HFFc6 (cell line): Measurements from ENCODE around the gene DNAH2. TPM values are rescaled to one million over a fixed set of nuclear protein-coding genes. Genes with fewer than 3 reads are reported as not detected.

Source experiments
- DNase-seq: peaks from one replicate; pipeline ENCODE4 v3.0.0-alpha.2; 2018
- H3K27ac Mint-ChIP-seq: 2 replicates; pipeline ENCODE4 v1.8.0; 2020; ENCODE audit warnings: mild to moderate bottlenecking, mixed read lengths
- H3K27me3 Mint-ChIP-seq: 2 replicates; pipeline ENCODE4 v1.8.0; 2021; ENCODE audit warnings: mild to moderate bottlenecking, moderate library complexity, mixed read lengths; ENCODE audit not compliant: insufficient read depth
- H3K36me3 Mint-ChIP-seq: 2 replicates; pipeline ENCODE4 v1.8.0; 2021; ENCODE audit warnings: low read depth, mixed read lengths
- H3K4me1 Mint-ChIP-seq: 2 replicates; pipeline ENCODE4 v1.8.0; 2020; ENCODE audit warnings: low read depth, mixed read lengths
- H3K4me3 Mint-ChIP-seq: 2 replicates; pipeline ENCODE4 v1.8.0; 2020; ENCODE audit warnings: mild to moderate bottlenecking, moderate library complexity, mixed read lengths
- H3K9me3 Mint-ChIP-seq: 2 replicates; pipeline ENCODE4 v1.8.0; 2020; ENCODE audit warnings: mild to moderate bottlenecking, mixed read lengths
- total RNA-seq, 6 experiments: library from RNA; stranded (reverse); fragmentation: NEBNext Ultra II Directional; extraction: Animal tissue kit (Norgen Biotek cat#: 25700); gene quantifications; 2 replicates in 1 of 6; 3 replicates in 5 of 6; pipeline ENCODE4 v1.2.3, GENCODE V29; 2021
- TF ChIP-seq, protein P1 (sequence below): fragments of 200-600 bp; sonication (generic); IDR thresholded peaks from 2 replicates; pipeline ENCODE4 v1.5.0; 2021; ENCODE audit warnings: antibody characterized with exemption, mild to moderate bottlenecking

The DNAH2 gene
- total RNA-seq, 6 experiments from 2014 or later = not detected

DNA sequence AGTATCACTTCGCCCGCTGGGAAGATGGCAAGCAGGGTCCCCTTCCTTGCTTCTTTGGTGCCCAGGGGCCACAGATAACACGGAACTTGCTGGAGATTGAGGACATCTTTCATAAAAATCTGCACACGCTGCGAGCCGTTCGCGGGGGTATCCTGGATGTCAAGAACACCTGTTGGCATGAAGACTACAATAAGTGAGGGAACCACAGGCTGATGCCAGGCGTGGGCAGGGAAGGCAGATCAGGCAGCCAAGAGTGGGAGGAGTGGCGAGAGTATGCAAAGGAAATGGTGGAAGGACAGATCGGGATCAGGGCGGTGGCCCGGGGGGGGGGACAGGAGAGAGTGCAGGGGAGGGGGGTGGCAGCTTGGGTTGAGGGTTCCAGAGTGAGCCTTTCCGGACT, 22.2 kb downstream of the DNAH2 start:
- Mint-ChIP-seq H3K4me3 (no peak overlapping the region), H3K36me3 (no peaks in the 10 kb centered on the region), H3K4me1 (peaks cover 7% of the 10 kb centered on the region), H3K27ac (no peak overlapping the region), H3K27me3 (peaks cover 39% of the 10 kb centered on the region), H3K9me3 (no peaks in the 10 kb centered on the region)
- TF ChIP-seq, protein P1, sequence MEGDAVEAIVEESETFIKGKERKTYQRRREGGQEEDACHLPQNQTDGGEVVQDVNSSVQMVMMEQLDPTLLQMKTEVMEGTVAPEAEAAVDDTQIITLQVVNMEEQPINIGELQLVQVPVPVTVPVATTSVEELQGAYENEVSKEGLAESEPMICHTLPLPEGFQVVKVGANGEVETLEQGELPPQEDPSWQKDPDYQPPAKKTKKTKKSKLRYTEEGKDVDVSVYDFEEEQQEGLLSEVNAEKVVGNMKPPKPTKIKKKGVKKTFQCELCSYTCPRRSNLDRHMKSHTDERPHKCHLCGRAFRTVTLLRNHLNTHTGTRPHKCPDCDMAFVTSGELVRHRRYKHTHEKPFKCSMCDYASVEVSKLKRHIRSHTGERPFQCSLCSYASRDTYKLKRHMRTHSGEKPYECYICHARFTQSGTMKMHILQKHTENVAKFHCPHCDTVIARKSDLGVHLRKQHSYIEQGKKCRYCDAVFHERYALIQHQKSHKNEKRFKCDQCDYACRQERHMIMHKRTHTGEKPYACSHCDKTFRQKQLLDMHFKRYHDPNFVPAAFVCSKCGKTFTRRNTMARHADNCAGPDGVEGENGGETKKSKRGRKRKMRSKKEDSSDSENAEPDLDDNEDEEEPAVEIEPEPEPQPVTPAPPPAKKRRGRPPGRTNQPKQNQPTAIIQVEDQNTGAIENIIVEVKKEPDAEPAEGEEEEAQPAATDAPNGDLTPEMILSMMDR = no peak
- no peak for DNase-seq

DNA sequence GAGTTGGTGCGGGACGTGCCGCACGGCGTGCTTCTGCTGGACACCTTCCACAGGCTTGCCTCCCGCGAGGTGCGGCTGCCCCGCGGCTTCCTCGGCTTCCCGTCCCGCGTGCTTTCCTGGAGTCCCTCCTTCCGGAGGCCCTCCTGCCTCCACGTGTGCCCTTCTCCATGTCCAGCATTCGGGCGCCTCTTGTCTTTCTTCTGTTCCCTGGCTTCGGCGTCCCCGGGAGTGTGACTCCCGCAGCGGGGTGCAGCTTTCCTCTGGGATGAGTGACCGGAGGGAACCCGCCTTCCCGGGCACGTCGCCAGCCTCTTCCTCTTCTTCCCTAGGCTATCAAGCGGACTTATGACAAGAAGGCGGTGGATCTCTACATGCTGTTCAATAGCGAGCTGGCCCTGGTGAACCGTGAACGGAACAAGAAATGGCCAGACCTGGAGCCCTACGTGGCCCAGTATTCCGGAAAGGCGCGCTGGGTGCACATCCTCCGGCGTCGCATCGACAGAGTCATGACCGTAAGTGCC, 23.0 kb downstream of the DNAH2 start:
- Mint-ChIP-seq H3K9me3 (no peaks in the 10 kb centered on the region), H3K4me1 (peaks cover 13% of the 10 kb centered on the region), H3K27ac (no peak overlapping the region), H3K27me3 (peaks cover 36% of the 10 kb centered on the region), H3K4me3 (no peak overlapping the region), H3K36me3 (no peaks in the 10 kb centered on the region)
- no peak for DNase-seq
- TF ChIP-seq, protein P1 = no peak

DNA sequence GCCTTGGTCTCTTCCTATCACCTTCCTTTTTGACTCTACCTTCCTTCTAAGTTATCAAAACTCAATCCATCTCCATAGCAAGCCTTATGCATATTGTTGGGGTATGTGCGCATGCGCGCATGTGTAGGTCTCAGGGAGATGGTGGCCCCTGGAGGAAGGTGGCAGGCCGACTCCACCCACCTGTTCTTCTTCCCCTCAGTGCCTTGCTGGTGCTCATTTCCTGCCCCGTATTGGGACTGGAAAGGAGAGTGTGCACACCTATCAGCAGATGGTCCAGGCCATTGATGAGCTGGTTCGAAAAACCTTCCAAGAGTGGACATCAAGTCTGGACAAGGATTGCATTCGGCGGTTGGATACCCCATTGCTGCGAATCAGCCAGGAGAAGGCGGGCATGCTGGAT, 25.2 kb downstream of the DNAH2 start:
- no peaks in the 10 kb centered on the region for H3K36me3 Mint-ChIP-seq

DNA sequence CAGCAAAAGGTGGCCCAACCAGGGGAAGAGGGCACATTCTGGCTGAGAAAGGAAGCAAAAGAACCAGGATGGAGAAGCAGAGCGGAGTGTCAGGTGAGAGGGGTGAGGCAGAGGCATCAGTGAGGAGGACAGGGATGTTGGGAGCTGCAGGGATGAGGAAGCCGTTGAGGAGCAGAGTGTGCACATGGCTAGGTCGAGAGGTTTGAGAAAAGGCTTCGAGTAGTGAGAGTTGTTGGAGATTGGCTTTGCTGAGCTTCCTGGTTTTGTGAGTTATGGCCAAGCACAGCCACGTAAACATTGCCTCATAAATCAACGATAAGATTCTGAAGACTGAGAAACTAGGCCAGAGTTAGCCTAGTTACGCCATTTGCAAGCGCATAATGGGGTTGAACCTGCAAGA, 26.9 kb downstream of the DNAH2 start:
- Mint-ChIP-seq H3K4me3 (no peak overlapping the region), H3K36me3 (no peaks in the 10 kb centered on the region; the same call in 1 of the 2 replicates), H3K9me3 (peaks cover 3% of the 10 kb centered on the region; the same call in 1 of the 2 replicates), H3K27ac (no peak overlapping the region), H3K27me3 (peaks cover 11% of the 10 kb centered on the region), H3K4me1 (peaks cover 45% of the 10 kb centered on the region)
- no peak for DNase-seq
- TF ChIP-seq, protein P1 = no peak

More for the DNA sequence above, 25.2 kb downstream of the DNAH2 start:
- H3K9me3 Mint-ChIP-seq = no peaks in the 10 kb centered on the region
- H3K4me1 Mint-ChIP-seq = peaks cover 33% of the 10 kb centered on the region
- no peak overlapping the region for H3K4me3 Mint-ChIP-seq
- H3K27me3 Mint-ChIP-seq = peaks cover 20% of the 10 kb centered on the region
- TF ChIP-seq, protein P1 = no peak
- DNase-seq = no peak
- H3K27ac Mint-ChIP-seq = no peak overlapping the region

DNA sequence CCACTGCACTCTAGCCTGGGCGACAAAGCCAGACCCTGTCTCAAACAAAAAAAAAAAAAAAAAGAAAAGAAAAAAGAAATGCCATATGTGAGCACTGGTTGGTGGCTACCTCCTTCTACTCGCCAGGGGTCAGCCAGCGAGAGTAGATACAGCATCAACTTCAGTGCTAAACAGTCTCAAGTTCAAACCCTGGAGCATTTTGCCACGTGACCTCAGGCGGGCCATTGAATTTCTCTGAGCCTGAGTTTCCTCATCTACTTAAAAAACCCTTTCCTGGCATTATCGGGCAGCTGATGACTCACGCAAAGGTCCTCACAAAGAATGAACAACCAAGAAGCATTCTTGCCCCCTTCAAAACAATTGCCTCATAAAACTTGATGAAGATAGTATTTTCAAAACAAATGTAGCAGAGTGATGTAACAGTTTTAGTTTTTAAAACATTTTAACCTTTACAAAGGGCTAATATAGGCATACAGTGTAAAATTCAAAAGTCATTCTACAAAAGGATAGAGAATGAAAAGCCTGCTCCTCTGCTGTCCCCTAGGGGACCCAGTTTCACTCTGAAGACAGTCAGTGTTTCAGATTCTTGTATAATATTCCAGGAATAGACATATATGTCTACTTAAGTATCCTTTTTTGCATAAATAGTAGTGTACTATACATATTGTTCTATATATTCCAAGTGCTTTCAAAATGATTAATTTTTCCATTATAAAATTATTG, 28.4 kb downstream of the DNAH2 start:
- H3K27ac Mint-ChIP-seq = peak overlapping the region; percentile 32
- peaks cover 2% of the 10 kb centered on the region for H3K27me3 Mint-ChIP-seq
- peak; percentile 86 for DNase-seq
- peaks cover 10% of the 10 kb centered on the region for H3K9me3 Mint-ChIP-seq
- TF ChIP-seq, protein P1 = peak; percentile 55
- H3K4me1 Mint-ChIP-seq = peaks cover 59% of the 10 kb centered on the region
- H3K36me3 Mint-ChIP-seq = peaks cover 6% of the 10 kb centered on the region
- H3K4me3 Mint-ChIP-seq = peak overlapping the region; percentile 19; the same call in 1 of the 2 replicates
